HepG2 (cell line): ENCODE measurements around the gene ING2. TPM values are rescaled to one million over a fixed set of nuclear protein-coding genes. Genes with fewer than 3 reads are reported as not detected.

Experiments used
- ATAC-seq: fragments of 200-7000 bp; cut with Tn5 transposase; 3 replicates; pipeline ENCODE4 v1.9.1; 2020; ENCODE audit warnings: mild to moderate bottlenecking, moderate library complexity
- BruUV-seq: library from RNA; stranded (reverse); fragments of 400-500 nt; replicated peaks from 2 replicates; lab custom pipeline; 2021; lab: Mats Ljungman, UMichigan
- CTCF ChIA-PET: fragments of 300-600 bp; formaldehyde crosslinking; extraction: SDS; loops from one replicate; lab custom pipeline; 2021; ENCODE audit warnings: low total read pairs, inconsistent platforms, low intra/inter-chr PET ratio; lab: Yijun Ruan, JAX
- POLR2A ChIA-PET: fragments of 350-600 bp; sonication (Branson Sonifier 250); formaldehyde crosslinking; loops from one replicate; lab custom pipeline; 2020; ENCODE audit warnings: antibody characterized with exemption, inconsistent platforms; lab: Yijun Ruan, JAX
- DNase-seq: peaks from one replicate; pipeline ENCODE4 v3.0.0-alpha.2; 2015; ENCODE audit warnings: low spot score
- FAIRE-seq: peaks from 3 replicates; lab custom pipeline; 2011; peaks lifted over from hg19 to GRCh38; lab: Jason Lieb, UNC
- H2AFZ ChIP-seq: one replicate; pipeline ENCODE4 v1.6.1; 2011; ENCODE audit warnings: low read length, inconsistent platforms
- H3K27ac ChIP-seq: fragments of 300-600 bp; 3 replicates; pipeline ENCODE4 v1.8.0; 2011; ENCODE audit warnings: mixed run types, mild to moderate bottlenecking, mixed read lengths, low read length, inconsistent platforms; ENCODE audit not compliant: insufficient read depth; ENCODE audit errors: extremely low read length
- H3K27me3 ChIP-seq, 2 experiments: fragments of 200-600 bp in 1 of 2; 2 replicates in 1 of 2; 3 replicates in 1 of 2; pipeline versions ENCODE4 v1.6.0 to v1.8.0; 2011; ENCODE audit warnings: low read length in 2 of 2, mild to moderate bottlenecking in 2 of 2, moderate library complexity in 2 of 2, inconsistent platforms in 1 of 2; ENCODE audit not compliant: insufficient read depth in 2 of 2, control insufficient read depth in 1 of 2
- H3K36me3 ChIP-seq, 2 experiments: fragments of 200-600 bp in 1 of 2; replicated peaks in 1 of 2; 2 replicates in 1 of 2; 3 replicates in 1 of 2; pipeline versions ENCODE4 v1.5.1 to v1.8.0; 2011; ENCODE audit warnings: low read length in 2 of 2, inconsistent platforms in 1 of 2; ENCODE audit not compliant: insufficient read depth in 2 of 2, control insufficient read depth in 1 of 2
- H3K4me1 ChIP-seq: 2 replicates; pipeline ENCODE4 v1.5.1; 2012; ENCODE audit warnings: low read length, inconsistent platforms; ENCODE audit not compliant: insufficient read depth
- H3K4me2 ChIP-seq: 2 replicates; pipeline ENCODE4 v1.6.0; 2011; ENCODE audit warnings: low read depth, low read length, inconsistent platforms
- H3K4me3 ChIP-seq, 3 experiments: fragments of 200-600 bp in 1 of 3; sonication (generic), shearing (Covaris generic) in 1 of 3; replicated peaks in 1 of 3; 2 replicates each; pipeline ENCODE4 v1.5.1; 2011 to 2016; ENCODE audit warnings: low read length in 3 of 3, inconsistent platforms in 2 of 3, low read depth in 2 of 3, mild to moderate bottlenecking in 2 of 3, control low read depth in 1 of 3, mixed read lengths in 1 of 3; ENCODE audit not compliant: insufficient read depth in 1 of 3
- H3K79me2 ChIP-seq: one replicate; pipeline ENCODE4 v1.6.1; 2011; ENCODE audit warnings: low read length, inconsistent platforms; ENCODE audit not compliant: insufficient read depth
- H3K9ac ChIP-seq: 2 replicates; pipeline ENCODE4 v1.6.0; 2011; ENCODE audit warnings: mild to moderate bottlenecking, low read depth, low read length, inconsistent platforms; ENCODE audit not compliant: insufficient read depth
- H3K9me3 ChIP-seq: 2 replicates; pipeline ENCODE4 v1.5.1; 2012; ENCODE audit warnings: mild to moderate bottlenecking, low read length
- H4K20me1 ChIP-seq: 2 replicates; pipeline ENCODE4 v1.6.0; 2011; ENCODE audit warnings: inconsistent platforms, mild to moderate bottlenecking, low read length, moderate library complexity; ENCODE audit not compliant: insufficient read depth
- FOXC1 ChIP-seq: sonication (generic); formaldehyde crosslinking; IDR thresholded peaks from 2 replicates; pipeline ENCODE4 v1.8.0; 2022; ENCODE audit warnings: mild to moderate bottlenecking, missing genetic modification reagents, borderline replicate concordance
- FOXJ3 ChIP-seq: sonication (generic); formaldehyde crosslinking; IDR thresholded peaks from 2 replicates; pipeline ENCODE4 v1.4.0; 2020; ENCODE audit warnings: missing genetic modification reagents, mild to moderate bottlenecking, borderline replicate concordance
- FOXK2 ChIP-seq: fragments of 450-650 bp; IDR thresholded peaks from 2 replicates; pipeline ENCODE4 v1.6.1; 2016
- GMEB1 ChIP-seq: sonication (generic); formaldehyde crosslinking; IDR thresholded peaks from 2 replicates; pipeline ENCODE4 v1.5.1; 2020; ENCODE audit warnings: missing genetic modification reagents, mild to moderate bottlenecking, borderline replicate concordance
- HINFP ChIP-seq: sonication (generic); formaldehyde crosslinking; IDR thresholded peaks from 2 replicates; pipeline ENCODE4 v1.4.0; 2020; ENCODE audit warnings: low read depth, mild to moderate bottlenecking, missing genetic modification reagents
- KDM1A ChIP-seq: IDR thresholded peaks from 2 replicates; pipeline ENCODE4 v1.6.1; 2016; ENCODE audit warnings: missing compliant biosample characterization
- PRPF4 ChIP-seq: fragments of 200-400 bp; formaldehyde crosslinking; IDR thresholded peaks from 2 replicates; pipeline ENCODE4 v1.6.1; 2016; ENCODE audit warnings: low read length, low read depth; ENCODE audit not compliant: poor library complexity, severe bottlenecking
- SATB2 ChIP-seq: sonication (generic); formaldehyde crosslinking; IDR thresholded peaks from 2 replicates; pipeline ENCODE4 v1.5.0; 2020; ENCODE audit warnings: missing genetic modification reagents
- ZBTB34 ChIP-seq: sonication (generic); formaldehyde crosslinking; IDR thresholded peaks from 2 replicates; pipeline ENCODE4 v1.8.0; 2022; ENCODE audit warnings: mild to moderate bottlenecking, missing genetic modification reagents
- ZFP41 ChIP-seq: sonication (generic); formaldehyde crosslinking; IDR thresholded peaks from 2 replicates; pipeline ENCODE4 v1.4.0; 2020; ENCODE audit warnings: mild to moderate bottlenecking, missing genetic modification reagents, borderline replicate concordance
- ZNF207 ChIP-seq: fragments of 450-650 bp; IDR thresholded peaks from 2 replicates; pipeline ENCODE4 v1.6.1; 2016; ENCODE audit warnings: antibody characterized with exemption, borderline replicate concordance
- ZNF343 ChIP-seq: sonication (generic); formaldehyde crosslinking; IDR thresholded peaks from 2 replicates; pipeline ENCODE4 v1.4.0; 2020; ENCODE audit warnings: mild to moderate bottlenecking, missing genetic modification reagents
- ZNF350 ChIP-seq: sonication (generic); formaldehyde crosslinking; IDR thresholded peaks from 2 replicates; pipeline ENCODE4 v1.4.0; 2020; ENCODE audit warnings: mild to moderate bottlenecking, low read depth, missing genetic modification reagents, borderline replicate concordance
- ZNF841 ChIP-seq: sonication (generic); formaldehyde crosslinking; IDR thresholded peaks from 2 replicates; pipeline ENCODE4 v1.8.1; 2023; ENCODE audit warnings: missing genetic modification reagents, borderline replicate concordance
- WGBS: methylation state at CpG from one replicate; pipeline ENCODE4 v1.1.6; 2017; ENCODE audit warnings: low lambda C conversion rate; 5-methylcytosine and 5-hydroxymethylcytosine counted together
- in situ Hi-C: cut with HindIII; loops from 2 replicates; pipeline ENCODE4 v1.10.0; 2017; ENCODE audit warnings: low pct_unique_long_range_greater_than_20kb; ENCODE audit not compliant: extremely low pct_ligation_motif_present
- intact Hi-C: fragments of 100-400 bp; cut with micrococcal nuclease; formaldehyde crosslinking; loops from one replicate; pipeline ENCODE4 v1.10.0; 2022; ENCODE audit not compliant: unreplicated experiment
- polyA plus RNA-seq, 8 experiments: library from polyadenylated mRNA; depleted of rRNA in 3 of 8; stranded (reverse) in 7 of 8; unstranded in 1 of 8; fragments of >200 nt; fragmentation: Illumina TruSeq in 4 of 8; extraction: Trizol in 4 of 8; gene quantifications; 2 replicates each; pipeline versions ENCODE4 v1.2.1 to v1.2.3, GENCODE V29; 2011 to 2016; ENCODE audit warnings: low read depth in 4 of 8, missing spikeins in 1 of 8, mixed read lengths in 1 of 8; ENCODE audit not compliant: insufficient read depth in 1 of 8
- total RNA-seq, 5 experiments: library from RNA; depleted of rRNA; stranded (reverse); fragments of >200 nt; fragmentation: Illumina TruSeq; extraction: Trizol; gene quantifications; 2 replicates each; pipeline ENCODE4 v1.2.3, GENCODE V29; 2016; ENCODE audit warnings: low read depth in 1 of 5
- TF ChIP-seq, protein P1 (sequence below), 2 experiments: sonication (generic) in 1 of 2; formaldehyde crosslinking in 1 of 2; IDR thresholded peaks; 2 replicates each; pipeline versions ENCODE4 v1.4.0 to v1.6.1; 2018 to 2020; ENCODE audit warnings: missing genetic modification reagents in 2 of 2, borderline replicate concordance in 1 of 2, low read depth in 1 of 2, mild to moderate bottlenecking in 1 of 2, missing biosample characterization in 1 of 2

The ING2 gene
- total and polyA plus RNA-seq, 2 of the 13 experiments (the other 11 are each of a cell fraction or from before 2014, with no cell fraction given): 6.6 to 12.4 TPM

DNA sequence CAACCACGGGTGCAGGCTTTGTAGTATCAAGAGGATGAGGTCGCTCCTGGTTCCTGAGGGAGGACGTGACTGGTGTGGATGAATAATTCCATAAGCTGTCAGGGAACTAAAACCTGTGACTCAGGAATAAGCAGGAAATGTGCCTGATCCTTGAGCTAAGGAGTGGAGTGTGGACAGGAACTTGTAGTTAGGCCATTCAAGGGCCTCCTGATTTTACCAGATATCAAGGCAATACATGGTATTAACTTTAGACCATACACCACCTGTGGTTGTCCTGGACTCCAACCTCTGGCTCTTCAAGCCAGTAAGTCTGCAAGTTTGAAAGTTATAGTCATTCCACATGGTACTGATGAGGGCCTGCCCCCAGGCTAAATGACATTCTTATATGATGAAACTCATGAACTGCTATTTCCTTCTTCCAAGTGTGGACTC, 12.1 kb upstream of the ING2 start (continued):
- TF ChIP-seq, protein P1, sequence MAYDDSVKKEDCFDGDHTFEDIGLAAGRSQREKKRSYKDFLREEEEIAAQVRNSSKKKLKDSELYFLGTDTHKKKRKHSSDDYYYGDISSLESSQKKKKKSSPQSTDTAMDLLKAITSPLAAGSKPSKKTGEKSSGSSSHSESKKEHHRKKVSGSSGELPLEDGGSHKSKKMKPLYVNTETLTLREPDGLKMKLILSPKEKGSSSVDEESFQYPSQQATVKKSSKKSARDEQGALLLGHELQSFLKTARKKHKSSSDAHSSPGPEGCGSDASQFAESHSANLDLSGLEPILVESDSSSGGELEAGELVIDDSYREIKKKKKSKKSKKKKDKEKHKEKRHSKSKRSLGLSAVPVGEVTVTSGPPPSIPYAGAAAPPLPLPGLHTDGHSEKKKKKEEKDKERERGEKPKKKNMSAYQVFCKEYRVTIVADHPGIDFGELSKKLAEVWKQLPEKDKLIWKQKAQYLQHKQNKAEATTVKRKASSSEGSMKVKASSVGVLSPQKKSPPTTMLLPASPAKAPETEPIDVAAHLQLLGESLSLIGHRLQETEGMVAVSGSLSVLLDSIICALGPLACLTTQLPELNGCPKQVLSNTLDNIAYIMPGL (CRISPR knock-in tag; IDR thresholded peaks at IDR 0.05; ENCODE audit: borderline replicate concordance in 1 of 2, low read depth in 1 of 2): no peak

- Histone ChIP-seq H3K4me2 (no peak overlapping the region), H2AFZ (no peak overlapping the region), H3K9ac (no peak overlapping the region), H3K4me1 (no peaks in the 10 kb centered on the region), H3K79me2 (no peaks in the 10 kb centered on the region), H3K27me3 (no peaks in the 10 kb centered on the region), H3K36me3 (no peaks in the 10 kb centered on the region), H3K9me3 (no peaks in the 10 kb centered on the region), H3K4me3 (no peak overlapping the region), H4K20me1 (no peaks in the 10 kb centered on the region), H3K27ac (no peak overlapping the region)
- no peak for DNase-seq
- no peak for ATAC-seq
- in situ Hi-C loops: no loop called here
- BruUV-seq: no TSS peak
- POLR2A ChIA-PET: no interaction called here
- CTCF ChIA-PET: no interaction called here
- WGBS: 89% methylated on average over 3 of the region's 3 CpGs
- FAIRE-seq: no peak
- intact Hi-C loops: no loop called here
- TF ChIP-seq ZNF343: no peak
- TF ChIP-seq FOXC1 (CRISPR knock-in tag): no peak
- no peak for TF ChIP-seq FOXK2
- TF ChIP-seq KDM1A: no peak
- TF ChIP-seq ZFP41 (CRISPR knock-in tag): no peak
- no peak for TF ChIP-seq GMEB1 (CRISPR knock-in tag)
- no peak for TF ChIP-seq ZNF841
- no peak for TF ChIP-seq ZBTB34 (CRISPR knock-in tag)
- no peak for TF ChIP-seq HINFP (CRISPR knock-in tag)
- no peak for TF ChIP-seq FOXJ3 (CRISPR knock-in tag)
- TF ChIP-seq SATB2: no peak
- TF ChIP-seq ZNF350 (CRISPR knock-in tag): no peak
- TF ChIP-seq PRPF4: no peak
- TF ChIP-seq ZNF207: no peak
These were observed 11.6 kb upstream of the ING2 start for GRCh38 chr4:183493246-183493645.
